OCI-LY1 (cell line): Measurements from ENCODE around the gene LRMDA.

Experiments
- H2AFZ ChIP-seq: fragments of 200-600 bp; sonication (generic), shearing (Covaris generic); 2 replicates; pipeline ENCODE4 v1.6.0; 2014; ENCODE audit warnings: antibody characterized with exemption, mild to moderate bottlenecking, low read length
- H3F3A ChIP-seq: fragments of 200-600 bp; sonication (generic), shearing (Covaris generic); 2 replicates; pipeline ENCODE4 v1.6.0; 2014; ENCODE audit warnings: mild to moderate bottlenecking, antibody characterized with exemption, low read length, moderate library complexity; ENCODE audit not compliant: insufficient read depth
- H3K27ac ChIP-seq: fragments of 200-600 bp; sonication (generic); 2 replicates; pipeline ENCODE4 v1.5.1; 2014; ENCODE audit warnings: low read length, mixed run types, mild to moderate bottlenecking, low read depth; ENCODE audit not compliant: poor library complexity, severe bottlenecking
- H3K27me3 ChIP-seq: fragments of 200-600 bp; sonication (generic); 2 replicates; pipeline ENCODE4 v1.6.0; 2014; ENCODE audit warnings: antibody characterized with exemption, mild to moderate bottlenecking, low read length, moderate library complexity; ENCODE audit not compliant: insufficient read depth
- H3K36me3 ChIP-seq: fragments of 200-600 bp; sonication (generic); 2 replicates; pipeline ENCODE4 v1.6.1; 2014; ENCODE audit warnings: mild to moderate bottlenecking, antibody characterized with exemption, low read length, moderate library complexity, mixed read lengths; ENCODE audit not compliant: insufficient read depth
- H3K4me1 ChIP-seq: fragments of 200-600 bp; sonication (generic); 2 replicates; pipeline ENCODE4 v1.5.1; 2014; ENCODE audit warnings: mild to moderate bottlenecking, low read length, moderate library complexity; ENCODE audit not compliant: insufficient read depth, severe bottlenecking
- H3K4me2 ChIP-seq: fragments of 200-600 bp; sonication (generic), shearing (Covaris generic); 2 replicates; pipeline ENCODE4 v1.6.1; 2014; ENCODE audit warnings: low read length
- H3K4me3 ChIP-seq: fragments of 200-600 bp; sonication (generic); 2 replicates; pipeline ENCODE4 v1.5.1; 2014; ENCODE audit warnings: low read length, low read depth, mild to moderate bottlenecking, mixed read lengths; ENCODE audit not compliant: poor library complexity, severe bottlenecking
- H3K79me2 ChIP-seq: fragments of 200-600 bp; shearing (Covaris generic); 2 replicates; pipeline ENCODE4 v1.6.1; 2016; ENCODE audit warnings: mixed run types, low read length, mixed read lengths; ENCODE audit not compliant: insufficient read depth
- H3K9ac ChIP-seq: fragments of 200-600 bp; sonication (generic), shearing (Covaris generic); 2 replicates; pipeline ENCODE4 v1.6.1; 2014; ENCODE audit warnings: mild to moderate bottlenecking, low read length, mixed read lengths
- H3K9me2 ChIP-seq: fragments of 200-600 bp; sonication (generic), shearing (Covaris generic); 2 replicates; pipeline ENCODE4 v1.6.1; 2014; ENCODE audit warnings: low read depth, mild to moderate bottlenecking, low read length, mixed read lengths
- H3K9me3 ChIP-seq: fragments of 200-600 bp; shearing (Covaris generic); 2 replicates; pipeline ENCODE4 v1.6.1; 2014; ENCODE audit warnings: low read length, mixed read lengths
- H4K20me1 ChIP-seq: fragments of 200-600 bp; sonication (generic), shearing (Covaris generic); 2 replicates; pipeline ENCODE4 v1.6.0; 2016; ENCODE audit warnings: mild to moderate bottlenecking, low read length; ENCODE audit not compliant: insufficient read depth
- CTCF ChIP-seq: fragments of 200-600 bp; sonication (generic), shearing (Covaris generic); IDR thresholded peaks from 2 replicates; pipeline ENCODE4 v1.5.1; 2017; ENCODE audit warnings: mild to moderate bottlenecking, antibody characterized with exemption, low read length, moderate library complexity, mixed read lengths
- EZH2 ChIP-seq: fragments of 200-600 bp; sonication (generic), shearing (Covaris generic); IDR thresholded peaks from 2 replicates; pipeline ENCODE4 v1.8.0; 2017; ENCODE audit warnings: borderline replicate concordance, mixed run types, mild to moderate bottlenecking, antibody characterized with exemption, low read length, moderate library complexity, mixed read lengths

LRMDA gene

GRCh38 chr10:76086761-76087639 is 655.6 kb downstream of the LRMDA start:
- no peak overlapping the region for H2AFZ ChIP-seq
- no peaks in the 10 kb centered on the region for H3K4me1 ChIP-seq
- no peaks in the 10 kb centered on the region for H4K20me1 ChIP-seq
- no peaks in the 10 kb centered on the region for H3K79me2 ChIP-seq
- H3K9me3 ChIP-seq, result no peaks in the 10 kb centered on the region
- H3K27ac ChIP-seq, result no peak overlapping the region
- H3K9me2 ChIP-seq, result no peaks in the 10 kb centered on the region
- no peaks in the 10 kb centered on the region for H3K36me3 ChIP-seq
- H3F3A ChIP-seq, result no peaks in the 10 kb centered on the region
- H3K27me3 ChIP-seq, result no peaks in the 10 kb centered on the region
- TF ChIP-seq EZH2 (no peak), CTCF (peak; percentile 51)
- no peak overlapping the region for H3K9ac ChIP-seq
- H3K4me2 ChIP-seq, result no peak overlapping the region
- H3K4me3 ChIP-seq, result no peak overlapping the region

- H3K9me3 ChIP-seq, result no peaks in the 10 kb centered on the region
- no peak overlapping the region for H3K9ac ChIP-seq
- H3K27ac ChIP-seq, result no peak overlapping the region
- H3K9me2 ChIP-seq, result no peaks in the 10 kb centered on the region
- no peaks in the 10 kb centered on the region for H3K4me1 ChIP-seq
- H3K79me2 ChIP-seq, result no peaks in the 10 kb centered on the region
- TF ChIP-seq CTCF (no peak), EZH2 (no peak)
- no peaks in the 10 kb centered on the region for H3K27me3 ChIP-seq
- H3F3A ChIP-seq, result no peaks in the 10 kb centered on the region
- H4K20me1 ChIP-seq, result no peaks in the 10 kb centered on the region
- no peaks in the 10 kb centered on the region for H3K36me3 ChIP-seq
- no peak overlapping the region for H3K4me3 ChIP-seq
- no peak overlapping the region for H2AFZ ChIP-seq
- no peak overlapping the region for H3K4me2 ChIP-seq
Measured at GRCh38 chr10:76088008-76088407, 656.6 kb downstream of the LRMDA start.

GRCh38 chr10:76088980-76089379 is 657.6 kb downstream of the LRMDA start:
- no peaks in the 10 kb centered on the region for H3F3A ChIP-seq
- no peak for TF ChIP-seq CTCF
- TF ChIP-seq EZH2, result no peak
- no peaks in the 10 kb centered on the region for H3K4me1 ChIP-seq
- no peaks in the 10 kb centered on the region for H4K20me1 ChIP-seq
- H3K36me3 ChIP-seq, result no peaks in the 10 kb centered on the region
- H3K4me3 ChIP-seq, result no peak overlapping the region
- H3K9me2 ChIP-seq, result no peaks in the 10 kb centered on the region
- no peaks in the 10 kb centered on the region for H3K79me2 ChIP-seq
- no peak overlapping the region for H3K27ac ChIP-seq
- H3K4me2 ChIP-seq, result no peak overlapping the region
- no peaks in the 10 kb centered on the region for H3K9me3 ChIP-seq
- H3K27me3 ChIP-seq, result no peaks in the 10 kb centered on the region
- H3K9ac ChIP-seq, result no peak overlapping the region
- H2AFZ ChIP-seq, result no peak overlapping the region
